Hepatocyte (in vitro differentiated cells): ENCODE results near the gene PTPRN2. TPM values are rescaled to one million over a fixed set of nuclear protein-coding genes. Genes with fewer than 3 reads are reported as not detected.

Experiments
- DNase-seq: peaks from one replicate; pipeline ENCODE4 v3.0.0-alpha.2; 2016; ENCODE audit warnings: low spot score
- H2AFZ ChIP-seq: fragments of 200-600 bp; sonication (generic); 2 replicates; pipeline ENCODE4 v1.6.0; 2016; ENCODE audit warnings: antibody characterized with exemption, mild to moderate bottlenecking
- H3K27ac ChIP-seq: fragments of 200-600 bp; sonication (generic); 2 replicates; pipeline ENCODE4 v1.5.1; 2016; ENCODE audit warnings: mild to moderate bottlenecking
- H3K27me3 ChIP-seq: fragments of 200-600 bp; sonication (generic); 2 replicates; pipeline ENCODE4 v1.6.1; 2016
- H3K36me3 ChIP-seq: fragments of 200-600 bp; sonication (generic); replicated peaks from 2 replicates; pipeline ENCODE4 v1.5.1; 2016; ENCODE audit warnings: low read depth; ENCODE audit not compliant: insufficient read depth
- H3K4me1 ChIP-seq: fragments of 200-600 bp; sonication (generic); 2 replicates; pipeline ENCODE4 v1.5.1; 2016; ENCODE audit warnings: mild to moderate bottlenecking, moderate library complexity; ENCODE audit not compliant: insufficient read depth
- H3K4me2 ChIP-seq: fragments of 200-600 bp; sonication (generic); 2 replicates; pipeline ENCODE4 v1.6.0; 2016
- H3K4me3 ChIP-seq: fragments of 200-600 bp; sonication (generic); 2 replicates; pipeline ENCODE4 v1.5.1; 2016; ENCODE audit warnings: mild to moderate bottlenecking
- H3K79me2 ChIP-seq: fragments of 200-600 bp; sonication (generic); 2 replicates; pipeline ENCODE4 v1.6.0; 2017; ENCODE audit warnings: mild to moderate bottlenecking
- H3K9me2 ChIP-seq: fragments of 200-600 bp; sonication (generic); replicated peaks from 2 replicates; pipeline ENCODE4 v1.6.0; 2017; ENCODE audit warnings: mild to moderate bottlenecking; ENCODE audit not compliant: insufficient read depth
- H3K9me3 ChIP-seq: fragments of 200-600 bp; sonication (generic); 2 replicates; pipeline ENCODE4 v1.5.1; 2016; ENCODE audit warnings: low read depth, mild to moderate bottlenecking
- H4K20me1 ChIP-seq: fragments of 200-600 bp; sonication (generic); 2 replicates; pipeline ENCODE4 v1.6.0; 2016; ENCODE audit warnings: mild to moderate bottlenecking; ENCODE audit not compliant: insufficient read depth, poor library complexity, severe bottlenecking
- EZH2 ChIP-seq: fragments of 200-600 bp; sonication (generic); IDR thresholded peaks from 2 replicates; pipeline ENCODE4 v1.6.1; 2016; ENCODE audit warnings: antibody characterized with exemption, mild to moderate bottlenecking, borderline replicate concordance
- EZH2phosphoT487 ChIP-seq: fragments of 200-600 bp; sonication (generic); IDR thresholded peaks from one replicate; pipeline ENCODE4 v1.6.1; 2018; ENCODE audit warnings: antibody characterized with exemption, mild to moderate bottlenecking, low read depth, moderate library complexity; ENCODE audit not compliant: unreplicated experiment, severe bottlenecking
- WGBS: methylation state at CpG from one replicate; pipeline ENCODE4 v1.1.6; 2016; ENCODE audit warnings: low lambda C conversion rate; ENCODE audit errors: missing lambda C conversion rate; 5-methylcytosine and 5-hydroxymethylcytosine counted together
- polyA plus RNA-seq: library from polyadenylated mRNA; unstranded; fragments of >200 nt; fragmentation: Nextera tagmentation; extraction: Ambion mirVana; gene quantifications from 2 replicates; pipeline ENCODE4 v1.2.1, GENCODE V29; 2016
- total RNA-seq: library from RNA; depleted of rRNA; stranded (reverse); fragments of >200 nt; gene quantifications from 2 replicates; pipeline ENCODE4 v1.2.3, GENCODE V29; 2014
- TF ChIP-seq, protein P1 (sequence below): fragments of 200-600 bp; sonication (generic); IDR thresholded peaks from 2 replicates; pipeline ENCODE4 v1.5.1; 2016; ENCODE audit warnings: antibody characterized with exemption, mild to moderate bottlenecking; ENCODE audit not compliant: poor library complexity

The PTPRN2 gene
- total and polyA plus RNA-seq, 2 experiments from 2014 or later, result 2.1 to 3.3 TPM

GRCh38 chr7:157623556-157623955 is 964.1 kb downstream of the PTPRN2 start:
- 88% methylated on average over 7 of the region's 7 CpGs for WGBS
- no peak overlapping the region for H2AFZ ChIP-seq
- no peak overlapping the region for H3K4me2 ChIP-seq
- no peaks in the 10 kb centered on the region for H3K36me3 ChIP-seq
- no peaks in the 10 kb centered on the region for H4K20me1 ChIP-seq
- H3K4me3 ChIP-seq, result no peak overlapping the region
- H3K27ac ChIP-seq, result no peak overlapping the region
- TF ChIP-seq, protein P1, sequence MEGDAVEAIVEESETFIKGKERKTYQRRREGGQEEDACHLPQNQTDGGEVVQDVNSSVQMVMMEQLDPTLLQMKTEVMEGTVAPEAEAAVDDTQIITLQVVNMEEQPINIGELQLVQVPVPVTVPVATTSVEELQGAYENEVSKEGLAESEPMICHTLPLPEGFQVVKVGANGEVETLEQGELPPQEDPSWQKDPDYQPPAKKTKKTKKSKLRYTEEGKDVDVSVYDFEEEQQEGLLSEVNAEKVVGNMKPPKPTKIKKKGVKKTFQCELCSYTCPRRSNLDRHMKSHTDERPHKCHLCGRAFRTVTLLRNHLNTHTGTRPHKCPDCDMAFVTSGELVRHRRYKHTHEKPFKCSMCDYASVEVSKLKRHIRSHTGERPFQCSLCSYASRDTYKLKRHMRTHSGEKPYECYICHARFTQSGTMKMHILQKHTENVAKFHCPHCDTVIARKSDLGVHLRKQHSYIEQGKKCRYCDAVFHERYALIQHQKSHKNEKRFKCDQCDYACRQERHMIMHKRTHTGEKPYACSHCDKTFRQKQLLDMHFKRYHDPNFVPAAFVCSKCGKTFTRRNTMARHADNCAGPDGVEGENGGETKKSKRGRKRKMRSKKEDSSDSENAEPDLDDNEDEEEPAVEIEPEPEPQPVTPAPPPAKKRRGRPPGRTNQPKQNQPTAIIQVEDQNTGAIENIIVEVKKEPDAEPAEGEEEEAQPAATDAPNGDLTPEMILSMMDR, result no peak
- TF ChIP-seq EZH2, result no peak
- no peak for TF ChIP-seq EZH2phosphoT487
- H3K9me3 ChIP-seq, result no peaks in the 10 kb centered on the region
- no peaks in the 10 kb centered on the region for H3K9me2 ChIP-seq
- no peaks in the 10 kb centered on the region for H3K79me2 ChIP-seq
- H3K4me1 ChIP-seq, result no peaks in the 10 kb centered on the region
- H3K27me3 ChIP-seq, result peaks cover 3% of the 10 kb centered on the region
- DNase-seq, result no peak

GRCh38 chr7:157622408-157623205 is 965.0 kb downstream of the PTPRN2 start:
- no peaks in the 10 kb centered on the region for H3K79me2 ChIP-seq
- H4K20me1 ChIP-seq, result no peaks in the 10 kb centered on the region
- H3K4me2 ChIP-seq, result no peak overlapping the region
- no peak for DNase-seq
- H3K27ac ChIP-seq, result no peak overlapping the region
- TF ChIP-seq EZH2 (no peak), EZH2phosphoT487 (no peak)
- TF ChIP-seq, protein P1, result no peak
- H3K27me3 ChIP-seq, result peaks cover 3% of the 10 kb centered on the region
- H3K4me3 ChIP-seq, result no peak overlapping the region
- H3K36me3 ChIP-seq, result no peaks in the 10 kb centered on the region
- no peaks in the 10 kb centered on the region for H3K4me1 ChIP-seq
- no peak overlapping the region for H2AFZ ChIP-seq
- no peaks in the 10 kb centered on the region for H3K9me2 ChIP-seq
- WGBS, result 95% methylated on average over 26 of the region's 28 CpGs
- no peaks in the 10 kb centered on the region for H3K9me3 ChIP-seq

- Histone ChIP-seq H3K9me3 (no peaks in the 10 kb centered on the region), H3K27me3 (peaks cover 3% of the 10 kb centered on the region), H3K27ac (no peak overlapping the region), H3K36me3 (no peaks in the 10 kb centered on the region), H3K4me1 (no peaks in the 10 kb centered on the region), H4K20me1 (no peaks in the 10 kb centered on the region), H3K4me2 (no peak overlapping the region), H3K9me2 (no peaks in the 10 kb centered on the region), H2AFZ (no peak overlapping the region), H3K79me2 (no peaks in the 10 kb centered on the region), H3K4me3 (no peak overlapping the region)
- DNase-seq, result no peak
- 88% methylated on average over 11 of the region's 11 CpGs for WGBS
- TF ChIP-seq, protein P1, result no peak
- TF ChIP-seq EZH2 (no peak), EZH2phosphoT487 (no peak)
These were observed 965.6 kb downstream of the PTPRN2 start for GRCh38 chr7:157622000-157622399.
